GM23338 (cell line): ENCODE results near the gene CTNNAL1. TPM values are rescaled to one million over a fixed set of nuclear protein-coding genes. Genes with fewer than 3 reads are reported as not detected.

Experiments used
- ATAC-seq: fragments of 200-7000 bp; cut with Tn5 transposase; 3 replicates; pipeline ENCODE4 v1.9.1; 2020
- DNase-seq: peaks from one replicate; pipeline ENCODE4 v3.0.0-alpha.2; 2015; ENCODE audit warnings: low spot score
- H2AFZ ChIP-seq: fragments of 200-600 bp; sonication (generic); 2 replicates; pipeline ENCODE4 v1.8.0; 2016; ENCODE audit warnings: antibody characterized with exemption, mild to moderate bottlenecking, moderate library complexity
- H3F3A ChIP-seq: fragments of 200-600 bp; sonication (generic); replicated peaks from 2 replicates; pipeline ENCODE4 v1.8.0; 2017; ENCODE audit warnings: antibody characterized with exemption, mixed run types, low read depth
- H3K27ac ChIP-seq: fragments of 200-600 bp; sonication (generic); 2 replicates; pipeline ENCODE4 v1.6.1; 2016; ENCODE audit warnings: low read depth
- H3K27me3 ChIP-seq: fragments of 200-600 bp; sonication (generic); 2 replicates; pipeline ENCODE4 v1.8.0; 2016; ENCODE audit warnings: mild to moderate bottlenecking, mixed run types, moderate library complexity; ENCODE audit not compliant: insufficient read depth
- H3K36me3 ChIP-seq: fragments of 200-600 bp; sonication (generic); 2 replicates; pipeline ENCODE4 v1.8.0; 2016; ENCODE audit warnings: mild to moderate bottlenecking; ENCODE audit not compliant: insufficient read depth
- H3K4me1 ChIP-seq: fragments of 200-600 bp; sonication (generic); 2 replicates; pipeline ENCODE4 v1.8.0; 2016; ENCODE audit warnings: mild to moderate bottlenecking, moderate library complexity; ENCODE audit not compliant: insufficient read depth
- H3K4me2 ChIP-seq: fragments of 200-600 bp; sonication (generic); 2 replicates; pipeline ENCODE4 v1.7.1; 2017; ENCODE audit warnings: mixed run types
- H3K4me3 ChIP-seq: fragments of 200-600 bp; sonication (generic); 2 replicates; pipeline ENCODE4 v1.6.1; 2016; ENCODE audit warnings: mixed run types
- H3K79me2 ChIP-seq: fragments of 200-600 bp; sonication (generic); replicated peaks from 2 replicates; pipeline ENCODE4 v1.8.0; 2017; ENCODE audit warnings: mild to moderate bottlenecking; ENCODE audit not compliant: insufficient read depth
- H3K9me2 ChIP-seq: fragments of 200-600 bp; sonication (generic); 2 replicates; pipeline ENCODE4 v1.8.0; 2017; ENCODE audit not compliant: insufficient read depth
- H4K20me1 ChIP-seq: fragments of 200-600 bp; sonication (generic); replicated peaks from 2 replicates; pipeline ENCODE4 v1.8.0; 2017; ENCODE audit warnings: mild to moderate bottlenecking; ENCODE audit not compliant: insufficient read depth
- H3K27ac Mint-ChIP-seq: 2 replicates; pipeline ENCODE4 v1.8.0; 2020; ENCODE audit warnings: inconsistent platforms, mild to moderate bottlenecking, moderate library complexity, mixed read lengths
- H3K27me3 Mint-ChIP-seq: 3 replicates; pipeline ENCODE4 v1.8.0; 2022; ENCODE audit warnings: low read depth, mild to moderate bottlenecking, moderate library complexity, mixed read lengths, inconsistent platforms; ENCODE audit not compliant: insufficient read depth, poor library complexity
- H3K36me3 Mint-ChIP-seq: 3 replicates; pipeline ENCODE4 v1.8.0; 2021; ENCODE audit warnings: low read depth, mild to moderate bottlenecking, inconsistent platforms, moderate library complexity, mixed read lengths
- H3K4me1 Mint-ChIP-seq: 3 replicates; pipeline ENCODE4 v1.8.0; 2020; ENCODE audit warnings: mild to moderate bottlenecking, inconsistent platforms, mixed read lengths
- H3K4me3 Mint-ChIP-seq: 3 replicates; pipeline ENCODE4 v1.8.0; 2021; ENCODE audit warnings: moderate library complexity, mild to moderate bottlenecking, inconsistent platforms, mixed read lengths
- H3K9me3 Mint-ChIP-seq: 3 replicates; pipeline ENCODE4 v1.8.0; 2020; ENCODE audit warnings: moderate library complexity, mild to moderate bottlenecking, inconsistent platforms, mixed read lengths
- CREB1 ChIP-seq: fragments of 250-450 bp; sonication (Bioruptor Pico); IDR thresholded peaks from 2 replicates; pipeline ENCODE4 v1.5.0; 2020; ENCODE audit warnings: low read depth, mild to moderate bottlenecking, moderate library complexity
- CTCF ChIP-seq, 2 experiments: fragments of 200-600 bp in 1 of 2; sonication (generic) in 1 of 2; conservative IDR thresholded peaks; 2 replicates each; pipeline versions ENCODE4 v1.5.1 to v1.6.1; 2016 to 2017; ENCODE audit warnings: antibody characterized with exemption in 2 of 2, low read depth in 2 of 2, mild to moderate bottlenecking in 2 of 2, moderate library complexity in 1 of 2
- ETS1 ChIP-seq: IDR thresholded peaks from 2 replicates; pipeline ENCODE4 v1.6.1; 2016; ENCODE audit warnings: antibody characterized with exemption
- EZH2 ChIP-seq: fragments of 200-600 bp; sonication (generic); IDR thresholded peaks from one replicate; pipeline ENCODE4 v1.8.0; 2017; ENCODE audit warnings: antibody characterized with exemption, mild to moderate bottlenecking, low read depth; ENCODE audit not compliant: unreplicated experiment
- JUNB ChIP-seq: IDR thresholded peaks from one replicate; pipeline ENCODE4 v1.6.1; 2016; ENCODE audit warnings: antibody characterized with exemption; ENCODE audit not compliant: unreplicated experiment
- REST ChIP-seq: IDR thresholded peaks from one replicate; pipeline ENCODE4 v1.6.1; 2018; ENCODE audit warnings: antibody characterized with exemption; ENCODE audit not compliant: unreplicated experiment
- ZNF331 ChIP-seq: fragments of 250-450 bp; sonication (Bioruptor Pico); IDR thresholded peaks from 2 replicates; pipeline ENCODE4 v1.5.0; 2020; ENCODE audit warnings: low read depth, mild to moderate bottlenecking, moderate library complexity
- microRNA counts: library from miRNA; unstranded; fragments of <30 nt; microRNA quantifications from one replicate; lab custom pipeline; 2017
- microRNA-seq: library from miRNA; unstranded; fragments of <30 nt; microRNA quantifications from one replicate; pipeline ENCODE4, GENCODE V29; 2017
- polyA plus RNA-seq: library from polyadenylated mRNA; unstranded; fragments of >200 nt; fragmentation: Nextera tagmentation; extraction: Ambion mirVana; gene quantifications from 2 replicates; pipeline ENCODE4 v1.2.1, GENCODE V29; 2016
- small RNA-seq: library from RNA; depleted of rRNA; stranded (forward); fragments of <200 nt; gene quantifications from one replicate; pipeline ENCODE3, GENCODE V24; 2014; ENCODE audit warnings: low replicate concordance
- total RNA-seq: library from RNA; depleted of rRNA; stranded (reverse); fragments of >200 nt; shearing (Covaris generic); gene quantifications from 2 replicates; pipeline ENCODE4 v1.2.3, GENCODE V29; 2014; rRNA removed

The CTNNAL1 gene
- total and polyA plus RNA-seq, 2 experiments from 2014 or later = 63.0 to 211 TPM

GRCh38 chr9:108894225-108894997, 118.9 kb downstream of the CTNNAL1 start:
- no peak overlapping the region for H3K4me2 ChIP-seq
- H3K79me2 ChIP-seq = no peaks in the 10 kb centered on the region
- TF ChIP-seq CREB1 (CRISPR knock-in tag) (no peak), JUNB (no peak), ZNF331 (CRISPR knock-in tag) (no peak), CTCF (conservative IDR thresholded peaks at IDR 0.05; ENCODE audit: low read depth in 2 of 2) (no peak), REST (no peak), ETS1 (no peak), EZH2 (no peak)
- no peak overlapping the region for H3K4me3 Mint-ChIP-seq
- H3K27ac Mint-ChIP-seq = no peak overlapping the region
- no peaks in the 10 kb centered on the region for H3F3A ChIP-seq
- no peaks in the 10 kb centered on the region for H3K4me1 Mint-ChIP-seq
- DNase-seq = no peak
- H3K4me3 ChIP-seq = no peak overlapping the region
- peaks cover 5% of the 10 kb centered on the region for H3K27me3 Mint-ChIP-seq
- no peaks in the 10 kb centered on the region for H3K27me3 ChIP-seq
- no peak overlapping the region for H2AFZ ChIP-seq
- peaks cover 58% of the 10 kb centered on the region for H3K36me3 Mint-ChIP-seq
- H3K36me3 ChIP-seq = peaks cover 59% of the 10 kb centered on the region
- H3K9me2 ChIP-seq = no peaks in the 10 kb centered on the region
- no peak overlapping the region for H3K27ac ChIP-seq
- no peaks in the 10 kb centered on the region; the same call in 1 of the 2 replicates for H4K20me1 ChIP-seq
- ATAC-seq = no peak
- no peaks in the 10 kb centered on the region for H3K9me3 Mint-ChIP-seq
- H3K4me1 ChIP-seq = no peaks in the 10 kb centered on the region

MicroRNAs encoded within 50 kb of the gene (microRNA counts, 767-probe panel; counts per million panel counts)
- 6,219 counts per million, percentile 31 among the panel's probes with 10 or more counts for microRNA hsa-miR-32-5p (lab: Ali Mortazavi, UCI)

Small RNAs within 50 kb of the gene (microRNA-seq; reads per million reads assigned to microRNA genes)
- 101 reads per million, percentile 65 among the genes with 10 or more reads in this experiment for gene MIR32

Small RNAs within 50 kb of the gene (small RNA-seq; reads per million reads assigned to genes)
- gene MIR32 (0.32 reads per million, percentile 16 among the genes with 10 or more reads in this experiment), gene RF00019 (not detected)

Other genes starting within 250 kb of the CTNNAL1 start
- gene ACTL7B, start 157.5 kb downstream of the CTNNAL1 start, total RNA-seq = 0.08 TPM in 1 of 2 replicates, not detected in the other
- gene ACTL7B, start 157.5 kb downstream of the CTNNAL1 start, polyA plus RNA-seq = not detected in 2 replicates
- gene ACTL7A, start 151.2 kb downstream of the CTNNAL1 start, total RNA-seq = not detected in 2 replicates
- 0.14 TPM in 1 of 2 replicates, not detected in the other for gene ACTL7A, start 151.2 kb downstream of the CTNNAL1 start, polyA plus RNA-seq
- gene ELP1, start 79.4 kb downstream of the CTNNAL1 start, total RNA-seq = 32.9 and 46.3 TPM in 2 replicates
- 6.3 and 9.1 TPM in 2 replicates for gene ELP1, start 79.4 kb downstream of the CTNNAL1 start, polyA plus RNA-seq
- 4.9 and 11.5 TPM in 2 replicates for gene ABITRAM, start 79.1 kb downstream of the CTNNAL1 start, total RNA-seq
- gene ABITRAM, start 79.1 kb downstream of the CTNNAL1 start, polyA plus RNA-seq = 6.3 and 10.1 TPM in 2 replicates
- 61.3 and 64.1 TPM in 2 replicates for gene TMEM245, start 106.4 kb upstream of the CTNNAL1 start, total RNA-seq
- gene TMEM245, start 106.4 kb upstream of the CTNNAL1 start, polyA plus RNA-seq = 14.8 and 17.3 TPM in 2 replicates
- gene FRRS1L, start 153.8 kb upstream of the CTNNAL1 start, total RNA-seq = 0.78 and 1.1 TPM in 2 replicates
- gene FRRS1L, start 153.8 kb upstream of the CTNNAL1 start, polyA plus RNA-seq = 0.37 and 0.54 TPM in 2 replicates